Airway epithelial cell (primary cell): ENCODE data around the gene HOXC13. TPM values are rescaled to one million over a fixed set of nuclear protein-coding genes. Genes with fewer than 3 reads are reported as not detected.

Experiments used
- total RNA-seq: library from RNA; depleted of rRNA; stranded (reverse); fragments of >200 nt; gene quantifications from 2 replicates; pipeline ENCODE4 v1.2.3, GENCODE V29; 2015

Gene HOXC13, protein sequence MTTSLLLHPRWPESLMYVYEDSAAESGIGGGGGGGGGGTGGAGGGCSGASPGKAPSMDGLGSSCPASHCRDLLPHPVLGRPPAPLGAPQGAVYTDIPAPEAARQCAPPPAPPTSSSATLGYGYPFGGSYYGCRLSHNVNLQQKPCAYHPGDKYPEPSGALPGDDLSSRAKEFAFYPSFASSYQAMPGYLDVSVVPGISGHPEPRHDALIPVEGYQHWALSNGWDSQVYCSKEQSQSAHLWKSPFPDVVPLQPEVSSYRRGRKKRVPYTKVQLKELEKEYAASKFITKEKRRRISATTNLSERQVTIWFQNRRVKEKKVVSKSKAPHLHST
- not detected in 2 replicates for total RNA-seq

GRCh38 chr12:53938326-53939140 is at the start of gene HOXC13:
Gene HOXC13 (plus strand): TSS chr12:53938831. CDS start chr12:53938907, 76 bp downstream.

GRCh38 chr12:53954694-53955035 is 16.0 kb downstream of the HOXC13 start, which contains the start of gene HOXC12:
Gene HOXC12 (plus strand): TSS chr12:53954903. CDS start chr12:53954930, 27 bp downstream.

DNA sequence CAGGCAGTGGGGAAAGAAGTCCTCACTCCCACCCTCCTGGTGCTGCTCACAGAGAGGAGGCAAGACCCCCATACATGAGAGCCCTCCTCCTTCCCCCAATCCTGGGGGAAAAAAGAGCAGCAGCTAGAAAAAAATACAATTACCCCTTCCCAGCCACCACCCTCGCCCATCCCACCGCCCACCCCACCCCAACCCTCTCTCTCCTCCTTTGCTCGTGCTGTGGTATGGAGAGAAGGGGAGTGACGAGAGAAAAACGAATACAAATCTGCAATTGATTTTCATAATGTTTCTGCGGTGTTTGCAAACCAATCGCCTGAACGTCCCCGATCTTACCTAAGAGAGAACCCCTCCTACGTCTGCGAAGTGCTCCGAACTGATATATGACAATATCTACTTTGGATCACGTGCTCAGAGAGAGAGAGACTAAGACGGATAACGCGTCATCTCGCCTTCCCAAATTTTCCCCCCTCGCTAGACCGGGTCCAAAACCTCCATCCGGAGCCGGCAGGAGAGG is 34.1 kb downstream of the HOXC13 start, which contains the start of gene HOXC11:
Gene HOXC11 (plus strand): TSS at position 405 of the 514 bp plus-strand sequence. CDS start 116 bp downstream, outside the sequence.

GRCh38 chr12:53974084-53975063 is 35.7 kb downstream of the HOXC13 start, which contains the start of gene HOTAIR:
Gene HOTAIR (minus strand): TSS chr12:53974954.

GRCh38 chr12:53984901-53985691 is 46.5 kb downstream of the HOXC13 start, which contains the start of gene HOXC10:
Gene HOXC10 (plus strand): TSS chr12:53985146. CDS start chr12:53985260, 114 bp downstream.

Other genes with a start within 250 kb of the HOXC13 start
- 25.1 and 26.4 TPM in 2 replicates for gene CALCOCO1, start 211.4 kb upstream of the HOXC13 start, total RNA-seq
- gene CISTR, start 186.9 kb upstream of the HOXC13 start, total RNA-seq, result not detected in 2 replicates
- gene HOXC12, start 16.1 kb downstream of the HOXC13 start, total RNA-seq, result not detected in 2 replicates
- not detected in 2 replicates for gene HOXC11, start 34.3 kb downstream of the HOXC13 start, total RNA-seq
- not detected in 2 replicates for gene HOTAIR, start 36.1 kb downstream of the HOXC13 start, total RNA-seq
- gene HOXC10, start 46.3 kb downstream of the HOXC13 start, total RNA-seq, result not detected in 2 replicates
- gene HOXC9, start 61.3 kb downstream of the HOXC13 start, total RNA-seq, result not detected in 2 replicates
- gene HOXC8, start 70.2 kb downstream of the HOXC13 start, total RNA-seq, result not detected in 2 replicates
- gene HOXC6, start 89.6 kb downstream of the HOXC13 start, total RNA-seq, result not detected in 2 replicates
- gene HOXC5, start 94.2 kb downstream of the HOXC13 start, total RNA-seq, result not detected in 2 replicates
- gene HOXC4, start 115.0 kb downstream of the HOXC13 start, total RNA-seq, result not detected in 2 replicates